Caco-2 (cell line): Measurements from ENCODE around the gene GATAD2B. TPM values are rescaled to one million over a fixed set of nuclear protein-coding genes. Genes with fewer than 3 reads are reported as not detected.

Experiments used
- BruUV-seq: library from RNA; stranded (reverse); fragments of 400-500 nt; replicated peaks from 2 replicates; lab custom pipeline; 2021; lab: Mats Ljungman, UMichigan
- CTCF ChIA-PET: fragments of 300-600 bp; sonication (Branson Sonifier 250); formaldehyde crosslinking; loops from one replicate; lab custom pipeline; 2022; ENCODE audit warnings: antibody characterized with exemption; lab: Charles Lee
- POLR2A ChIA-PET: fragments of 300-600 bp; sonication (Branson Sonifier 250); formaldehyde crosslinking; loops from one replicate; lab custom pipeline; 2022; ENCODE audit warnings: antibody characterized with exemption; lab: Charles Lee
- DNase-seq, 2 experiments: peaks; one replicate each; pipeline versions ENCODE4 v3.0.0 to v3.0.0-alpha.2; 2020 to 2022
- H3K27me3 ChIP-seq: replicated peaks from 2 replicates; pipeline ENCODE4 v1.6.0; 2011; ENCODE audit warnings: low read length; ENCODE audit not compliant: control insufficient read depth, insufficient read depth
- H3K36me3 ChIP-seq: 2 replicates; pipeline ENCODE4 v1.5.1; 2011; ENCODE audit warnings: low read length; ENCODE audit not compliant: control insufficient read depth, insufficient read depth
- H3K4me1 ChIP-seq: fragments of 250-450 bp; sonication (Bioruptor Pico); 2 replicates; pipeline ENCODE4 v1.5.1; 2020; ENCODE audit warnings: mild to moderate bottlenecking
- H3K4me3 ChIP-seq: 2 replicates; pipeline ENCODE4 v1.5.1; 2011; ENCODE audit warnings: low read depth, mild to moderate bottlenecking, control low read depth, low read length
- H3K9me3 ChIP-seq: fragments of 250-450 bp; sonication (Bioruptor Pico); 2 replicates; pipeline ENCODE4 v1.5.1; 2020; ENCODE audit warnings: mild to moderate bottlenecking, moderate library complexity
- H3K27ac Mint-ChIP-seq: one replicate; pipeline ENCODE4 v1.8.0; 2022; ENCODE audit warnings: mixed read lengths; ENCODE audit not compliant: unreplicated experiment
- H3K27me3 Mint-ChIP-seq: one replicate; pipeline ENCODE4 v1.8.0; 2022; ENCODE audit warnings: mixed read lengths; ENCODE audit not compliant: insufficient read depth, unreplicated experiment
- H3K36me3 Mint-ChIP-seq: one replicate; pipeline ENCODE4 v1.8.0; 2022; ENCODE audit warnings: mild to moderate bottlenecking, mixed read lengths; ENCODE audit not compliant: insufficient read depth, unreplicated experiment
- H3K4me1 Mint-ChIP-seq: one replicate; pipeline ENCODE4 v1.8.0; 2022; ENCODE audit warnings: low read depth, mixed read lengths; ENCODE audit not compliant: unreplicated experiment
- H3K4me3 Mint-ChIP-seq: one replicate; pipeline ENCODE4 v1.8.0; 2022; ENCODE audit warnings: mild to moderate bottlenecking, moderate library complexity, mixed read lengths; ENCODE audit not compliant: unreplicated experiment
- H3K9me3 Mint-ChIP-seq: one replicate; pipeline ENCODE4 v1.8.0; 2022; ENCODE audit warnings: mixed read lengths; ENCODE audit not compliant: unreplicated experiment
- intact Hi-C: fragments of 100-400 bp; cut with micrococcal nuclease; formaldehyde crosslinking; loops from one replicate; pipeline ENCODE4 v1.10.0; 2022; ENCODE audit not compliant: unreplicated experiment
- total RNA-seq: library from RNA; stranded (reverse); gene quantifications from 2 replicates; pipeline ENCODE4 v1.2.3, GENCODE V29; 2022
- TF ChIP-seq, protein P1 (sequence below), 2 experiments: fragments of 200-600 bp in 1 of 2; IDR thresholded peaks; 1 replicate in 1 of 2; 2 replicates in 1 of 2; pipeline versions ENCODE4 v1.5.1 to v1.8.0; 2011 to 2022; ENCODE audit warnings: antibody characterized with exemption in 1 of 2, control low read depth in 1 of 2, inconsistent platforms in 1 of 2, low read depth in 1 of 2, low read length in 1 of 2, mild to moderate bottlenecking in 1 of 2, moderate library complexity in 1 of 2; ENCODE audit not compliant: insufficient read depth in 1 of 2, severe bottlenecking in 1 of 2, unreplicated experiment in 1 of 2

The GATAD2B gene
- total RNA-seq, 1 experiment from 2014 or later = 38.0 TPM

DNA sequence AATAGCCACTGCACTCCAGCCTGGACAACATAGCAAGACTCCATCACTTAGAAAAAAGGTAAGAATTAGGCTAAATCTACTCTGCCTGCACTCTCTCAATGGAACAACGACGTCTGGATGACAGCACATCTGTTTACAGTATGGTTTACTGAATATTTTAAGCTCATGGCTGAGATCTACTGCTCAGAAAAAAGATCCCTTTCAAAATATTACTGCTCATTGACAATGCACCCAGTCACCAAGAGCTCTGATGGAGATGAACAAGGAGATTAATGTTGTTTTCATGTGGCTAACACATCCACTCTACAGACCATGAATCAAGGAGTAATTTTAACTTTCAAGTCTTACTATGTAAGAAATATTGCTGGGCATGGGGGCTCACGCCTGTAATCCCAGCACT lies 89.6 kb downstream of the GATAD2B start:
- TF ChIP-seq, protein P1, sequence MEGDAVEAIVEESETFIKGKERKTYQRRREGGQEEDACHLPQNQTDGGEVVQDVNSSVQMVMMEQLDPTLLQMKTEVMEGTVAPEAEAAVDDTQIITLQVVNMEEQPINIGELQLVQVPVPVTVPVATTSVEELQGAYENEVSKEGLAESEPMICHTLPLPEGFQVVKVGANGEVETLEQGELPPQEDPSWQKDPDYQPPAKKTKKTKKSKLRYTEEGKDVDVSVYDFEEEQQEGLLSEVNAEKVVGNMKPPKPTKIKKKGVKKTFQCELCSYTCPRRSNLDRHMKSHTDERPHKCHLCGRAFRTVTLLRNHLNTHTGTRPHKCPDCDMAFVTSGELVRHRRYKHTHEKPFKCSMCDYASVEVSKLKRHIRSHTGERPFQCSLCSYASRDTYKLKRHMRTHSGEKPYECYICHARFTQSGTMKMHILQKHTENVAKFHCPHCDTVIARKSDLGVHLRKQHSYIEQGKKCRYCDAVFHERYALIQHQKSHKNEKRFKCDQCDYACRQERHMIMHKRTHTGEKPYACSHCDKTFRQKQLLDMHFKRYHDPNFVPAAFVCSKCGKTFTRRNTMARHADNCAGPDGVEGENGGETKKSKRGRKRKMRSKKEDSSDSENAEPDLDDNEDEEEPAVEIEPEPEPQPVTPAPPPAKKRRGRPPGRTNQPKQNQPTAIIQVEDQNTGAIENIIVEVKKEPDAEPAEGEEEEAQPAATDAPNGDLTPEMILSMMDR (IDR thresholded peaks at IDR 0.05; ENCODE audit: insufficient read depth in 1 of 2, low read depth in 1 of 2, low read length in 1 of 2, severe bottlenecking in 1 of 2, unreplicated experiment in 1 of 2) = no peak
- H3K9me3 ChIP-seq = no peaks in the 10 kb centered on the region
- peaks cover 27% of the 10 kb centered on the region for H3K36me3 Mint-ChIP-seq
- BruUV-seq = no TSS peak
- no peak overlapping the region for H3K4me3 Mint-ChIP-seq
- H3K9me3 Mint-ChIP-seq = no peaks in the 10 kb centered on the region
- no peak overlapping the region for H3K27ac Mint-ChIP-seq
- ChIA-PET POLR2A (no interaction called here), CTCF (interaction anchor here (0.6 kb wide), 1 partner anchor 1251 kb away, joined by 3 read pairs; no protein-coding TSS in a partner anchor)
- no peak for DNase-seq
- intact Hi-C loops = no loop called here
- no peaks in the 10 kb centered on the region for H3K27me3 Mint-ChIP-seq
- no peaks in the 10 kb centered on the region for H3K27me3 ChIP-seq
- no peaks in the 10 kb centered on the region for H3K4me1 ChIP-seq
- no peaks in the 10 kb centered on the region for H3K4me1 Mint-ChIP-seq
- H3K36me3 ChIP-seq = no peaks in the 10 kb centered on the region
- no peak overlapping the region for H3K4me3 ChIP-seq

DNA sequence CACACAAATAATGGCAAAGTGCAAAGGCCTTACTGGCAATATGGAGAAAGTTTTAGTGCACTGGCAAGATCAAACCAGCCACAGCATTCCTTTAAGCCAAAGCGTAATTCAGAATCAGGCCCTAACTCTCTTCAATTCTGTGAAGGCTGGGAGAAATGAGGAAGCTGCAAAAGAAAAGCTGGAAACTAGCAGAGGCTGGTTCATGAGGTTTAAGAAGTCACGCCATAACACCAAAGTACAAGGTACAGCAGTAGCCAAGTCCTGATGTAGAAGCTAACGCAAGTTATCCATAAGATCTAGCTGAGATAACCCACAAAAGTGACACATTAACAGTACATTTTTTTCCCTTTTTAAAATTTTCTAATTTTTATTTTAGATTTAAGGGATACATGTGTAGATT lies 90.5 kb downstream of the GATAD2B start:
- H3K27me3 Mint-ChIP-seq = no peaks in the 10 kb centered on the region
- Histone ChIP-seq H3K9me3 (no peaks in the 10 kb centered on the region), H3K27me3 (no peaks in the 10 kb centered on the region), H3K4me3 (no peak overlapping the region), H3K4me1 (no peaks in the 10 kb centered on the region), H3K36me3 (no peaks in the 10 kb centered on the region)
- intact Hi-C loops = no loop called here
- ChIA-PET CTCF (interaction anchor here (0.6 kb wide), 1 partner anchor 1252 kb away, joined by 3 read pairs; no protein-coding TSS in a partner anchor), POLR2A (interaction anchor here (0.5 kb wide), 1 partner anchor 145 kb away, joined by 6 read pairs; the partner anchor contains the start of gene JTB)
- DNase-seq = no peak
- H3K36me3 Mint-ChIP-seq = peaks cover 35% of the 10 kb centered on the region
- BruUV-seq = no TSS peak
- no peaks in the 10 kb centered on the region for H3K4me1 Mint-ChIP-seq
- H3K27ac Mint-ChIP-seq = no peak overlapping the region
- no peak overlapping the region for H3K4me3 Mint-ChIP-seq
- TF ChIP-seq, protein P1 (IDR thresholded peaks at IDR 0.05; ENCODE audit: insufficient read depth in 1 of 2, low read depth in 1 of 2, low read length in 1 of 2, severe bottlenecking in 1 of 2, unreplicated experiment in 1 of 2) = no peak
- no peaks in the 10 kb centered on the region for H3K9me3 Mint-ChIP-seq

DNA sequence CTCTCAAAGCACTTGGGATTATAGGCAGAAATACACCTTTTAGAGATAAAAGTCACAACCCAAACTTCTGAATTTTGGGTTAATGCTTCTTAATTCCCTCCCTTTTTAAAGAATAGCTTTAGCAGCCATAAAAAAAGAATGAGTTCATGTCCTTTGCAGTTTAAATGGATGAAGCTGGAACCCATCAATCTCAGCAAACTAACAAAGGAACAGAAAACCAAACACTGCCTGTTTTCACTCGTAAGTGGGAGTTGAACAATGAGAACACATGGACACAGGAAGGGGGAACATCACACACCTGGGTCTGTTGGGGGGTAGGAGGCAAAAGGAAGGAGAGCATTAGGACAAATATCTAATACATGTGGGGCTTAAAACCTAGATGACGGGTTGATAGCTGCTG lies 91.7 kb downstream of the GATAD2B start:
- no peaks in the 10 kb centered on the region for H3K4me1 Mint-ChIP-seq
- H3K27me3 ChIP-seq = no peaks in the 10 kb centered on the region
- BruUV-seq = no TSS peak
- no peak for DNase-seq
- TF ChIP-seq, protein P1 (IDR thresholded peaks at IDR 0.05; ENCODE audit: insufficient read depth in 1 of 2, low read depth in 1 of 2, low read length in 1 of 2, severe bottlenecking in 1 of 2, unreplicated experiment in 1 of 2) = no peak
- no peaks in the 10 kb centered on the region for H3K27me3 Mint-ChIP-seq
- intact Hi-C loops = no loop called here
- no peaks in the 10 kb centered on the region for H3K4me1 ChIP-seq
- ChIA-PET POLR2A (no interaction called here), CTCF (no interaction called here)
- no peak overlapping the region for H3K27ac Mint-ChIP-seq
- H3K4me3 ChIP-seq = no peak overlapping the region
- no peak overlapping the region for H3K4me3 Mint-ChIP-seq
- peaks cover 36% of the 10 kb centered on the region for H3K36me3 Mint-ChIP-seq
- no peaks in the 10 kb centered on the region for H3K9me3 Mint-ChIP-seq
- no peaks in the 10 kb centered on the region for H3K9me3 ChIP-seq
- H3K36me3 ChIP-seq = peaks cover 2% of the 10 kb centered on the region; the same call in 1 of the 2 replicates
